ENCODE measurements around the gene GPR55. TPM values are rescaled to one million over a fixed set of nuclear protein-coding genes. Genes with fewer than 3 reads are reported as not detected.

The GPR55 gene
- total and polyA plus RNA-seq, 2 donors (not counting 3 experiments of a cell fraction or from before 2014, with no cell fraction given) = not detected

DNA sequence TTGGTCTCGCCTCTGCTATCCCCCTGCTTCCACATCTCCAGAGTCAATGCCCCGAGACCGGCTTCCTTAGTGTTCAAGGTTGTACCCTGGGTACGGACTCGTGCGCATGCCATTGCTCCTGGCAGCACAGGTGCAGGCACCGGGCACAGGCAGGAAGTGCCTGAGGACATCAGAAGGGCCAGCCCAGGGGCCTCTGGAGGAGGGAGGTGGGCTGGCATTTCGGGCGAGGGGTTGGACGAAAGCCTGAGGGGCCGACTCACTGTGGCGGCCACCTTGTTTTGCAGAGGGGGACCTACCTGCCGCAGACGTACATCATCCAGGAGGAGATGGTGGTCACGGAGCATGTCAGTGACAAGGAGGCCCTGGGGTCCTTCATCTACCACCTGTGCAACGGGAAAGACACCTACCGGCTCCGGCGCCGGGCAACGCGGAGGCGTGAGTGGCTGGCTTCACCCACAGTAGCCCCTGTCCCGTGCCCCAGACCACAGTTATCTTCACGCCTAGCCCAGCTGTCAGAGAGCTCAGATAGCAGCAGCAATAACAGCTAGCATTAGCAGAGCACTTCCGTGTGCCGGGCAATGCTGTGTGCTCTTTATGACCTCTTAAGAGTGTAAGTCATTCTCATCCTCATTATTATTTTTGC is 47.8 kb downstream of the GPR55 start:
- H3K9ac ChIP-seq (replicated peaks; ENCODE audit: extremely low read depth, insufficient read depth, low read length) = no peak overlapping the region
- dilution Hi-C loops (cut with MboI; ENCODE audit: extremely low pct_ligation_motif_present, low sequenced_read_pairs) (no loop called here), intact Hi-C loops (cut with micrococcal nuclease) (no loop called here)
- H3K9me1 ChIP-seq (replicated peaks; ENCODE audit: control insufficient read depth, extremely low read depth, insufficient read depth, low read length) = no peaks in the 10 kb centered on the region
- no peak overlapping the region for H2AFZ ChIP-seq (ENCODE audit: low read depth, low read length)
- no peak overlapping the region for H3K27ac ChIP-seq (ENCODE audit: insufficient read depth, low read depth, low read length)
- H3K4me2 ChIP-seq (ENCODE audit: insufficient read depth, low read length) = no peak overlapping the region
- DNase-seq (ENCODE audit: low read depth, low spot score) (no peak), FAIRE-seq (no peak)
- H3K9me3 ChIP-seq (replicated peaks; ENCODE audit: control insufficient read depth, insufficient read depth, low read length) = no peaks in the 10 kb centered on the region
- no peaks in the 10 kb centered on the region for H4K20me1 ChIP-seq (replicated peaks; ENCODE audit: control insufficient read depth, extremely low read depth, insufficient read depth, low read length)
- no peaks in the 10 kb centered on the region for H3K27me3 ChIP-seq (ENCODE audit: control insufficient read depth in 2 of 2, insufficient read depth in 2 of 2, low read length in 2 of 2)
- no TSS peak for BruUV-seq (replicated peaks)
- TF ChIP-seq JUN (IDR thresholded peaks at IDR 0.05; ENCODE audit: borderline replicate concordance, insufficient read depth, insufficient read length, low read depth) = no peak
- no peak for TF ChIP-seq FOS (IDR thresholded peaks at IDR 0.05; ENCODE audit: borderline replicate concordance, insufficient read depth, low read length)
- TF ChIP-seq POLR2AphosphoS5 (IDR thresholded peaks at IDR 0.05; ENCODE audit: insufficient read depth, low read depth, low read length) = no peak
- no peak for TF ChIP-seq MAX (IDR thresholded peaks at IDR 0.05; ENCODE audit: insufficient read depth, insufficient read length)
- no peak for TF ChIP-seq POLR2A (IDR thresholded peaks at IDR 0.05; ENCODE audit: low read depth, low read length)
- TF ChIP-seq CTCF (IDR thresholded peaks at IDR 0.05; ENCODE audit: extremely low read depth in 1 of 2, insufficient read depth in 1 of 2, low read depth in 1 of 2, low read length in 2 of 2) = no peak
- no peak for TF ChIP-seq MYC (IDR thresholded peaks at IDR 0.05; ENCODE audit: low read depth, low read length)
- no peaks in the 10 kb centered on the region for H3K4me1 ChIP-seq (ENCODE audit: control insufficient read depth, extremely low read depth, insufficient read depth, low read length)
- ChIA-PET POLR2A (no interaction called here), CTCF (interaction anchor here (1.4 kb wide), 1 partner anchor 12 kb away, joined by 3 read pairs; the partner anchor contains the start of gene ITM2C)
- H3K4me3 ChIP-seq (replicated peaks in 1 of 3; ENCODE audit: insufficient read depth in 1 of 3, low read depth in 1 of 3, low read length in 3 of 3) = no peak overlapping the region
- no peaks in the 10 kb centered on the region for H3K79me2 ChIP-seq (ENCODE audit: control insufficient read depth, insufficient read depth, low read length)
- no peaks in the 10 kb centered on the region for H3K36me3 ChIP-seq (ENCODE audit: control insufficient read depth in 2 of 2, extremely low read depth in 1 of 2, insufficient read depth in 2 of 2, low read length in 2 of 2)

Data from endothelial cell of umbilical vein (primary cell).